Pancreas (tissue), 10 donors: ENCODE results near the gene FADS1. TPM values are rescaled to one million over a fixed set of nuclear protein-coding genes. Genes with fewer than 3 reads are reported as not detected.

Experiments used
- ATAC-seq, 4 donors: fragments of 200-7000 bp; cut with Tn5 transposase; one replicate each; pipeline versions ENCODE4 v1.8.0 to v1.9.1; 2020; ENCODE audit warnings: mild to moderate bottlenecking in 4 of 4, moderate library complexity in 4 of 4
- DNase-seq, 6 donors: peaks; one replicate each; pipeline ENCODE4 v3.0.0-alpha.2; 2020
- FAIRE-seq: peaks from 2 replicates; lab custom pipeline; 2012; peaks lifted over from hg19 to GRCh38; lab: Jason Lieb, UNC
- H3K27ac ChIP-seq, 4 donors: fragments of 200-600 bp; sonication (generic); 1 replicate in 3 of 4; 2 replicates in 1 of 4; pipeline versions ENCODE4 v1.5.0 to v1.8.0; 2020
- H3K27me3 ChIP-seq, 4 donors: fragments of 200-600 bp; one replicate each; pipeline ENCODE4 v1.8.0; 2021
- H3K36me3 ChIP-seq, 3 donors: fragments of 200-600 bp; sonication (generic) in 1 of 3; one replicate each; pipeline versions ENCODE4 v1.5.0 to v1.8.0; 2020 to 2021
- H3K4me1 ChIP-seq, 3 donors: fragments of 200-600 bp; one replicate each; pipeline ENCODE4 v1.8.0; 2021
- H3K4me3 ChIP-seq, 4 donors: fragments of 200-600 bp; sonication (generic) in 2 of 4; one replicate each; pipeline versions ENCODE4 v1.5.0 to v1.8.0; 2020 to 2021
- H3K9me3 ChIP-seq, 4 donors: fragments of 200-600 bp; one replicate each; pipeline ENCODE4 v1.8.0; 2021
- WGBS, 2 donors: extraction: QIAGEN DNeasy Blood & Tissue Kit; methylation state at CpG; one replicate each; pipeline ENCODE4 v1.1.7; 2013; 5-methylcytosine and 5-hydroxymethylcytosine counted together
- intact Hi-C, 3 donors: fragments of 100-400 bp; cut with DNase I; formaldehyde crosslinking; loops; one replicate each; pipeline versions ENCODE4 v1.11.1 to v1.14.2; 2022
- polyA plus RNA-seq, 2 donors: library from polyadenylated mRNA; stranded (reverse); fragments of 200-250 nt; gene quantifications; one replicate each; pipeline ENCODE4 v1.2.3, GENCODE V29; 2013
- total RNA-seq, 6 donors: library from RNA; stranded (reverse); fragmentation: NEBNext Ultra II Directional in 4 of 6; extraction: Animal tissue kit (Norgen Biotek cat#: 25700) in 4 of 6; gene quantifications; one replicate each; pipeline versions ENCODE4 v1.2.1 to v1.2.4, GENCODE V29; 2021 to 2023
- TF ChIP-seq, protein P1 (sequence below), 4 donors: fragments of 200-600 bp; sonication (generic) in 3 of 4; IDR thresholded peaks; one replicate each; pipeline versions ENCODE4 v1.5.0 to v1.8.0; 2021; ENCODE audit warnings: antibody characterized with exemption in 4 of 4
- donor health status: healthy with polysubstance abuse.
- donor health status: DM: no; HTN: no; CAD: no; lungs with moderate emphysema.
- donor health status: DM: no; HTN: no; CAD: no.
- donor health status: control.
- donor health status: control.
- donor health status: Bipolar disorder and iron deficiency.
- donor health status: DM: yes; HTN: yes; CAD: no.
- donor health status: DM: no; HTN: no; CAD: no.
- donor health status: DM: no; HTN: no; CAD: no.
- donor health status: DM: yes; HTN: yes; CAD: no.

Gene FADS1
- total and polyA plus RNA-seq, 8 donors = 2.3 to 15.1 (median 5.4) TPM

DNA sequence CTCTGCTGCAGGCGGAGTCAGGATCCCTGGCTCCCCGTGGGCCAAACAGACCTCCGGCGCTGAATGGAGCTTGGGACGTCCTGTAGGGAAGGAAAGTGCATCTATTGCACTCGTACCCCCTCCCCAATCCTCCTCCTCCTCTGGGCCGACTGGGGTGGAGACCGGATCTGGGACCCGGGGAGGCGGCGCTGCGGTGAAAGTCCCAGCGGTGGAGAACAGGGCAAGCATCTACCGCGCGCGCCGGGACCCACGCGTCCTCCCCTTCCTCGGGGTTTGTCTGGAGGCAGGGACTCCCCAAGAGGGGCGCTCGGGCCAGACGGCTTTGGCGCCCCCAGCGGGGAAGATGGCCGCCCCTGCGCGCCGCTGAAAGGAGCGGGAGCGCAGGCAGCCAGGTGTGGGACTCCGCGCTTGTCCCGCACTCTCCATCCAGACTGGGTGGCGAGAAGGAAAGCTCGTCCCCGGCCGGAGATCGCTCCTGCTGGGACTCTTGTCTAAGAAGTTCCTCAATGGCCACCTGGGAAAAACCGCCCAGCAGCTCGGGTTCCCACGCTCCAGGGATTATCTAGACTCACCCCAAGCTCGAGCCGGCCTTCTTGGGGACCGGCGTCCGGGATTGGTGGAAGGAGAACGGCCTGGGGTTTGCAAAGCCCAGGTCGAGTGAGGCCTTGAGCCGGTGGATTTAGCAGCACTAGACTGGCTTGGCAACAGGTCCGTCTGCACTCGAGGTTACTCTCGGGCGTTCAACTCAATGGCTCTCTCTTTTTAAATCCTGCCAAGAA, 12.0 kb upstream of the FADS1 start:
- TF ChIP-seq, protein P1, sequence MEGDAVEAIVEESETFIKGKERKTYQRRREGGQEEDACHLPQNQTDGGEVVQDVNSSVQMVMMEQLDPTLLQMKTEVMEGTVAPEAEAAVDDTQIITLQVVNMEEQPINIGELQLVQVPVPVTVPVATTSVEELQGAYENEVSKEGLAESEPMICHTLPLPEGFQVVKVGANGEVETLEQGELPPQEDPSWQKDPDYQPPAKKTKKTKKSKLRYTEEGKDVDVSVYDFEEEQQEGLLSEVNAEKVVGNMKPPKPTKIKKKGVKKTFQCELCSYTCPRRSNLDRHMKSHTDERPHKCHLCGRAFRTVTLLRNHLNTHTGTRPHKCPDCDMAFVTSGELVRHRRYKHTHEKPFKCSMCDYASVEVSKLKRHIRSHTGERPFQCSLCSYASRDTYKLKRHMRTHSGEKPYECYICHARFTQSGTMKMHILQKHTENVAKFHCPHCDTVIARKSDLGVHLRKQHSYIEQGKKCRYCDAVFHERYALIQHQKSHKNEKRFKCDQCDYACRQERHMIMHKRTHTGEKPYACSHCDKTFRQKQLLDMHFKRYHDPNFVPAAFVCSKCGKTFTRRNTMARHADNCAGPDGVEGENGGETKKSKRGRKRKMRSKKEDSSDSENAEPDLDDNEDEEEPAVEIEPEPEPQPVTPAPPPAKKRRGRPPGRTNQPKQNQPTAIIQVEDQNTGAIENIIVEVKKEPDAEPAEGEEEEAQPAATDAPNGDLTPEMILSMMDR (IDR thresholded peaks at IDR 0.05) = peak in 2 of 4 donors; percentile 15 to 28
- WGBS, 2 donors = 2 to 5% methylated on average over 46 to 55 of the region's 55 CpGs
- peak; percentile 47 to 61 (median 56) for ATAC-seq
- Histone ChIP-seq H3K36me3 (no peaks in the 10 kb centered on the region), H3K9me3 (no peaks in the 10 kb centered on the region), H3K4me3 (peak overlapping the region; percentile 4 to 58 (median 41)), H3K4me1 (peaks cover 0 to 5% (median 2%) of the 10 kb centered on the region in 3 donors), H3K27ac (peak overlapping the region in 1 of 4 donors; percentile 67), H3K27me3 (no peaks in the 10 kb centered on the region)
- DNase-seq = peak in 5 of 6 donors; percentile 44 to 67 (median 45)
- FAIRE-seq = no peak
- intact Hi-C loops = no loop called here

DNA sequence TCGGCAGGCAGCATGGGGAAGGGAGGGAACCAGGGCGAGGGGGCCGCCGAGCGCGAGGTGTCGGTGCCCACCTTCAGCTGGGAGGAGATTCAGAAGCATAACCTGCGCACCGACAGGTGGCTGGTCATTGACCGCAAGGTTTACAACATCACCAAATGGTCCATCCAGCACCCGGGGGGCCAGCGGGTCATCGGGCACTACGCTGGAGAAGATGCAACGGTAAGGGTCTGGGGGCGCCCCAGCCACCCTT, 11.5 kb upstream of the FADS1 start:
- no peak for ATAC-seq

DNA sequence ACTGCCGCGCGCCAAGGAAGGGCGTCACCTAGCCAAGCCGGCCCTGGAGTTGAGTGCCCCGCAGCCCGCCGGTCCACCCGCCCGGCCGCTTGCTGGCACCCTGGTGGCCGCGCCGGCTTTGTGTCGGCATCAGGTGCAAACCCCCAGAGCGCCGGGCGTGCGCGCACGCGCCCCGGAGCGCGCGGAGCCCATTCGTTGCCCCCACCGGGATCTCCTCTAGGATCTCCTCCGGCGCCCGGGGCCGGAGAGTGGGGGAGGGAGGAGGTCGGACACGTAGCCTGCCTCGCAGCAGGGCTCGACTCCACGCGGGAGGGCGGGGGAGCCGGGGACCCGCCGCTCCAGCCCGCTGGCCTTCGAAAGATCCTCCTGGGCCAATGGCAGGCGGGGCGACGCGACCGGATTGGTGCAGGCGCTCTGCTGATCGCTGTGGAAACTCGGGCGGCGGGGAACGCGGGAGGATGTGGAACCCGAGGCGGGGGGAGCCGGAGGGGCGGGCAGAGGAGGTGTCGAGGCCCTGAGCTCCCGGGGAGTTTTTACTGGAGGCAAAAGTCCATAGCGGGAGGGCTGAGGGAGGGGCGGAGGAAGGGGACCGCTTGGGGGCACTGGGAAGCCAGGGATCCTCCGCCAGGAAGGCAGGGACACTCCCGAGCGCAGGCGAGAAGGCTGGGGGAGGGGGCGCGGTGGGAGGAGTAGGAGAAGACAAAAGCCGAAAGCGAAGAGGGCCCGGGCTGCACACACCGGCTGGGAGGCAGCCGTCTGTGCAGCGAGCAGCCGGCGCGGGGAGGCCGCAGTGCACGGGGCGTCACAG, 11.0 kb upstream of the FADS1 start, which contains the start of gene FADS2:
Gene FADS2, plus strand, starts transcription at position 730 of the 808 bp plus-strand sequence. CDS start 91 bp downstream, outside the sequence.
- intact Hi-C loops = no loop called here
- ATAC-seq (peak; percentile 73 to 88 (median 84)), FAIRE-seq (no peak), DNase-seq (peak; percentile 63 to 85 (median 72))
- Histone ChIP-seq H3K9me3 (no peaks in the 10 kb centered on the region), H3K4me3 (peak within 1 kb of the TSS; percentile 4 to 58 (median 41)), H3K27ac (peak within 1 kb of the TSS in 3 of 4 donors; percentile 38 to 67 (median 63)), H3K4me1 (peaks cover 0 to 5% (median 2%) of the 10 kb centered on the region in 3 donors), H3K27me3 (no peaks in the 10 kb centered on the region), H3K36me3 (no peaks in the 10 kb centered on the region)
- TF ChIP-seq, protein P1 (IDR thresholded peaks at IDR 0.05) = no peak
- WGBS, 2 donors = 2 to 3% methylated on average over 78 to 83 of the region's 83 CpGs

More for the DNA sequence above, 11.5 kb upstream of the FADS1 start:
- Histone ChIP-seq H3K4me3 (peak overlapping the region; percentile 4 to 58 (median 41)), H3K4me1 (peaks cover 0 to 5% (median 2%) of the 10 kb centered on the region in 3 donors), H3K9me3 (no peaks in the 10 kb centered on the region), H3K27me3 (no peaks in the 10 kb centered on the region), H3K36me3 (no peaks in the 10 kb centered on the region), H3K27ac (peak overlapping the region in 2 of 4 donors; percentile 63 to 67)
- 1% methylated on average over 15 to 16 of the region's 16 CpGs for WGBS, 2 donors
- TF ChIP-seq, protein P1 (IDR thresholded peaks at IDR 0.05) = no peak
- intact Hi-C loops = no loop called here
- DNase-seq = peak in 1 of 6 donors; percentile 75
- no peak for FAIRE-seq

- peak in 1 of 6 donors; percentile 21 for DNase-seq
- peak overlapping the region in 3 of 4 donors; percentile 40 to 58 (median 42) for H3K4me3 ChIP-seq
- no peaks in the 10 kb centered on the region for H3K36me3 ChIP-seq
- intact Hi-C loops = no loop called here
- peaks cover 0 to 5% (median 2%) of the 10 kb centered on the region in 3 donors for H3K4me1 ChIP-seq
- peak in 2 of 4 donors; percentile 2 to 11 for ATAC-seq
- no peaks in the 10 kb centered on the region for H3K9me3 ChIP-seq
- whole genome bisulfite sequencing, 2 donors = 52 to 63% methylated on average over 23 of the region's 23 CpGs
- TF ChIP-seq, protein P1 (IDR thresholded peaks at IDR 0.05) = no peak
- H3K27ac ChIP-seq = peak overlapping the region in 3 of 4 donors; percentile 38 to 67 (median 63)
- no peaks in the 10 kb centered on the region for H3K27me3 ChIP-seq
- FAIRE-seq = no peak
Measured at GRCh38 chr11:61826930-61827570, 10.2 kb upstream of the FADS1 start.
